HepG2 (cell line): ENCODE results near the gene TPRG1. TPM values are rescaled to one million over a fixed set of nuclear protein-coding genes. Genes with fewer than 3 reads are reported as not detected.

Source experiments
- KIAA2018 ChIP-seq: sonication (generic); formaldehyde crosslinking; IDR thresholded peaks from 2 replicates; pipeline ENCODE4 v1.5.0; 2020; ENCODE audit warnings: mild to moderate bottlenecking, missing genetic modification reagents, borderline replicate concordance
- RFX3 ChIP-seq: IDR thresholded peaks from 2 replicates; pipeline ENCODE4 v1.6.1; 2016; ENCODE audit warnings: missing biosample characterization, missing genetic modification reagents
- ZBTB7B ChIP-seq: sonication (generic); formaldehyde crosslinking; IDR thresholded peaks from 2 replicates; pipeline ENCODE4 v1.4.0; 2020; ENCODE audit warnings: missing genetic modification reagents
- ZNF101 ChIP-seq: sonication (generic); formaldehyde crosslinking; IDR thresholded peaks from 2 replicates; pipeline ENCODE4 v1.4.0; 2020; ENCODE audit warnings: mild to moderate bottlenecking, low read depth, missing genetic modification reagents, borderline replicate concordance
- ZNF350 ChIP-seq: sonication (generic); formaldehyde crosslinking; IDR thresholded peaks from 2 replicates; pipeline ENCODE4 v1.4.0; 2020; ENCODE audit warnings: mild to moderate bottlenecking, low read depth, missing genetic modification reagents, borderline replicate concordance
- polyA plus RNA-seq, 8 experiments: library from polyadenylated mRNA; depleted of rRNA in 3 of 8; stranded (reverse) in 7 of 8; unstranded in 1 of 8; fragments of >200 nt; fragmentation: Illumina TruSeq in 4 of 8; extraction: Trizol in 4 of 8; gene quantifications; 2 replicates each; pipeline versions ENCODE4 v1.2.1 to v1.2.3, GENCODE V29; 2011 to 2016; ENCODE audit warnings: low read depth in 4 of 8, missing spikeins in 1 of 8, mixed read lengths in 1 of 8; ENCODE audit not compliant: insufficient read depth in 1 of 8
- total RNA-seq, 5 experiments: library from RNA; depleted of rRNA; stranded (reverse); fragments of >200 nt; fragmentation: Illumina TruSeq; extraction: Trizol; gene quantifications; 2 replicates each; pipeline ENCODE4 v1.2.3, GENCODE V29; 2016; ENCODE audit warnings: low read depth in 1 of 5

The TPRG1 gene
- total and polyA plus RNA-seq, 2 of the 13 experiments (the other 11 are each of a cell fraction or from before 2014, with no cell fraction given), result 0.17 TPM; not detected in 1

- no peak for TF ChIP-seq KIAA2018 (CRISPR knock-in tag)
- no peak for TF ChIP-seq ZNF101 (CRISPR knock-in tag)
- TF ChIP-seq RFX3 (CRISPR knock-in tag), result no peak
- TF ChIP-seq ZNF350 (CRISPR knock-in tag), result no peak
- TF ChIP-seq ZBTB7B, result no peak
Measured at GRCh38 chr3:189303584-189303983, 131.8 kb downstream of the TPRG1 start (continued).
